ENCODE data around the gene ASB15.

Gene ASB15

GRCh38 chr7:123682690-123683089 is 81.1 kb downstream of the ASB15 start:
- peak; percentile 77 to 83 for DNase-seq (ENCODE audit: low read depth in 2 of 2)
- TF ChIP-seq, protein P1, sequence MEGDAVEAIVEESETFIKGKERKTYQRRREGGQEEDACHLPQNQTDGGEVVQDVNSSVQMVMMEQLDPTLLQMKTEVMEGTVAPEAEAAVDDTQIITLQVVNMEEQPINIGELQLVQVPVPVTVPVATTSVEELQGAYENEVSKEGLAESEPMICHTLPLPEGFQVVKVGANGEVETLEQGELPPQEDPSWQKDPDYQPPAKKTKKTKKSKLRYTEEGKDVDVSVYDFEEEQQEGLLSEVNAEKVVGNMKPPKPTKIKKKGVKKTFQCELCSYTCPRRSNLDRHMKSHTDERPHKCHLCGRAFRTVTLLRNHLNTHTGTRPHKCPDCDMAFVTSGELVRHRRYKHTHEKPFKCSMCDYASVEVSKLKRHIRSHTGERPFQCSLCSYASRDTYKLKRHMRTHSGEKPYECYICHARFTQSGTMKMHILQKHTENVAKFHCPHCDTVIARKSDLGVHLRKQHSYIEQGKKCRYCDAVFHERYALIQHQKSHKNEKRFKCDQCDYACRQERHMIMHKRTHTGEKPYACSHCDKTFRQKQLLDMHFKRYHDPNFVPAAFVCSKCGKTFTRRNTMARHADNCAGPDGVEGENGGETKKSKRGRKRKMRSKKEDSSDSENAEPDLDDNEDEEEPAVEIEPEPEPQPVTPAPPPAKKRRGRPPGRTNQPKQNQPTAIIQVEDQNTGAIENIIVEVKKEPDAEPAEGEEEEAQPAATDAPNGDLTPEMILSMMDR (IDR thresholded peaks at IDR 0.05; ENCODE audit: low read depth, low read length): peak; percentile 47
- H3K4me3 ChIP-seq (replicated peaks in 1 of 2; ENCODE audit: low read depth in 2 of 2, low read length in 2 of 2): no peak overlapping the region

DNA sequence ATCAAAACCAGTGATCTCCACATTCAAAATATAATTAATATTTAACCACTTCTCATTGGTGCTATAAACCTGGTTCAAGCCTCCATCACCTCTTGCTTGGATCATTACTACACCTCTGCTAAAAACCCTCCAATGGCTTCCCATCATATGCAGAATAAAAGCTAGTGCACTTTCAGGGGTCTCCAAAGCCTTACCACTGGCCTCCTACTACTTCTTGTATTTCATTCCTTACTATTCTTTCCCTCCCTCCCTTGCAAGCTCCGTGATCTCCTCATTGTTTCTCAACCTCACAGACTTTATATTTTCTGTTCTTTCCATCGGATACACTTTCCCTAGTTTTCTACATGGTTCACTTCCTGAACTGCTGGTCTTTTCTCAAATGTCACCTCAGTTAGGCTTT is 85.5 kb downstream of the ASB15 start:
- H3K4me3 ChIP-seq (replicated peaks in 1 of 2; ENCODE audit: low read depth in 2 of 2, low read length in 2 of 2): no peak overlapping the region
- TF ChIP-seq, protein P1 (IDR thresholded peaks at IDR 0.05; ENCODE audit: low read depth, low read length): no peak
- no peak for DNase-seq (ENCODE audit: low read depth in 2 of 2)

GRCh38 chr7:123687727-123688126 is 86.1 kb downstream of the ASB15 start:
- TF ChIP-seq, protein P1 (IDR thresholded peaks at IDR 0.05; ENCODE audit: low read depth, low read length): no peak
- H3K4me3 ChIP-seq (replicated peaks in 1 of 2; ENCODE audit: low read depth in 2 of 2, low read length in 2 of 2): no peak overlapping the region
- no peak for DNase-seq (ENCODE audit: low read depth in 2 of 2)
